ENCODE results near the gene PRR18.

DNA sequence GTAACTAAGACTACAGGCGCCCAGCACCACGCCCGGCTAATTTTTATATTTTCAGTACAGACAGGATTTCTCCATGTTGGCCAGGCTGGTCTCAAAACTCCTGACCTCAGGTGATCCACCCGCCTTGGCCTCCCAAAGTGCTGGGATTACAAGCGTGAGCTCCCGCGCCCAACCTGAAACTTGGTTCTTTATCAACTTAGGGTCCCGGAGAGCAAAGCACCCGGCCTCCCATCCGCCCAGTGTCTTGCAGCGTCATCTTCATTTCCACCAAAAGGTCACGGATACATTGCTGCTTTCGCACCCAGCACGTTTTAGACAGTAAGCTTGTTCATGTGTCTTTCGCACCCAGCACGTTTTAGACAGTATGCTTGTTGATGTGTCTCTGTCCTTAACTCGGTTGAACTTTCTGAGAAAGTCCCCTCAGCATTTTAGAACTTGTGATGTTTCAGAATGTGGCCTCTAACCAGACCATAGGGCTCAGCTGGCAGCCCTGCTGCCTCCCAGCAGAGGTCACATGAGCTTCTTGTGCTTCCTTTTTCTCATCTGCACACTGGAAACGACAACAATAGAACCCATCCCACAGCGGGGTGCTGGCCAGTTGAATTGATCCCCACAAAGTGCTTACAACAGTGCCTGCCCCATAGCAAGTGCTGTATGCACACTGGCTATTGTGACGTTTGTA, 48.8 kb downstream of the PRR18 start:
- TF ChIP-seq, protein P1, sequence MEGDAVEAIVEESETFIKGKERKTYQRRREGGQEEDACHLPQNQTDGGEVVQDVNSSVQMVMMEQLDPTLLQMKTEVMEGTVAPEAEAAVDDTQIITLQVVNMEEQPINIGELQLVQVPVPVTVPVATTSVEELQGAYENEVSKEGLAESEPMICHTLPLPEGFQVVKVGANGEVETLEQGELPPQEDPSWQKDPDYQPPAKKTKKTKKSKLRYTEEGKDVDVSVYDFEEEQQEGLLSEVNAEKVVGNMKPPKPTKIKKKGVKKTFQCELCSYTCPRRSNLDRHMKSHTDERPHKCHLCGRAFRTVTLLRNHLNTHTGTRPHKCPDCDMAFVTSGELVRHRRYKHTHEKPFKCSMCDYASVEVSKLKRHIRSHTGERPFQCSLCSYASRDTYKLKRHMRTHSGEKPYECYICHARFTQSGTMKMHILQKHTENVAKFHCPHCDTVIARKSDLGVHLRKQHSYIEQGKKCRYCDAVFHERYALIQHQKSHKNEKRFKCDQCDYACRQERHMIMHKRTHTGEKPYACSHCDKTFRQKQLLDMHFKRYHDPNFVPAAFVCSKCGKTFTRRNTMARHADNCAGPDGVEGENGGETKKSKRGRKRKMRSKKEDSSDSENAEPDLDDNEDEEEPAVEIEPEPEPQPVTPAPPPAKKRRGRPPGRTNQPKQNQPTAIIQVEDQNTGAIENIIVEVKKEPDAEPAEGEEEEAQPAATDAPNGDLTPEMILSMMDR (IDR thresholded peaks at IDR 0.05; ENCODE audit: control extremely low read depth in 1 of 3, insufficient read depth in 1 of 3, low read depth in 1 of 3, low read length in 3 of 3): no peak
- TF ChIP-seq POLR2A (IDR thresholded peaks at IDR 0.05; ENCODE audit: control extremely low read depth in 1 of 2, low read depth in 2 of 2, low read length in 2 of 2): no peak
- TF ChIP-seq NRF1 (IDR thresholded peaks at IDR 0.05; ENCODE audit: low read depth, low read length): no peak
- no peak for TF ChIP-seq SP1 (IDR thresholded peaks at IDR 0.05; ENCODE audit: low read depth, low read length)
- no peak for TF ChIP-seq EP300 (IDR thresholded peaks at IDR 0.05; ENCODE audit: borderline replicate concordance in 1 of 2, low read depth in 2 of 2, low read length in 2 of 2)
- no peak for TF ChIP-seq TCF12 (IDR thresholded peaks at IDR 0.05; ENCODE audit: low read depth, low read length)
- TF ChIP-seq, protein P2, sequence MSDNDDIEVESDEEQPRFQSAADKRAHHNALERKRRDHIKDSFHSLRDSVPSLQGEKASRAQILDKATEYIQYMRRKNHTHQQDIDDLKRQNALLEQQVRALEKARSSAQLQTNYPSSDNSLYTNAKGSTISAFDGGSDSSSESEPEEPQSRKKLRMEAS (IDR thresholded peaks at IDR 0.05): no peak
- no peak for TF ChIP-seq RAD21 (IDR thresholded peaks at IDR 0.05 in 1 of 2, conservative IDR thresholded peaks at IDR 0.05 in 1 of 2; ENCODE audit: low read depth in 2 of 2, low read length in 2 of 2)
- no peak for TF ChIP-seq SRF (IDR thresholded peaks at IDR 0.05; ENCODE audit: low read depth, low read length)

Measured in H1 (cell line).